HL-60 (cell line): ENCODE results near the gene MID1.

Experiments used
- CTCF ChIP-seq: IDR thresholded peaks from one replicate; pipeline ENCODE4 v1.5.1; 2011; ENCODE audit warnings: low read length, control low read depth, inconsistent platforms; ENCODE audit not compliant: insufficient read depth
- GABPA ChIP-seq: IDR thresholded peaks from 2 replicates; pipeline ENCODE4 v1.6.1; 2012; ENCODE audit warnings: low read depth
- POLR2AphosphoS5 ChIP-seq: IDR thresholded peaks from 2 replicates; pipeline ENCODE4 v1.6.1; 2012; ENCODE audit warnings: low read depth
- REST ChIP-seq: IDR thresholded peaks from 2 replicates; pipeline ENCODE4 v1.6.1; 2012; ENCODE audit warnings: low read depth; ENCODE audit not compliant: insufficient replicate concordance

DNA sequence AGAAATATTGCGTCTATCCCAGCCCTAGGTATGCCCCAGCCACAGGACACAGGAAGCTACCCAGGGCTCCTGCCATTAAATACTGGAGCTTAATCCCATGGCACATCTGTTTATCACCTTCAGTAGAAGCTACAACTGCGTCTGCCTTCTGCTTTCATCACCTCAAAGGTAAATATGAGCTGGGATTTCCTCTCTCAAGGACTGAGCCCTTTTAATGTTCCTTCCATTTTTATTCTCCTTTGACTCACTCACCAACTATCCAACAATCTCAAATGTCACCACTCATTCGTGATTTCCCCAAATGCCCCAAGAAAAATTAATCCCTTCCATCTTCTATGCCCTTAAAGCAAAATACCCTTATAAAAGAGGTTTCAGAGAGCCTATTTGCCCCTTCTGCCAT, 1.8 kb upstream of the MID1 start:
- TF ChIP-seq CTCF = no peak
- no peak for TF ChIP-seq POLR2AphosphoS5
- no peak for TF ChIP-seq REST
- no peak for TF ChIP-seq GABPA
